GM19043 (cell line): ENCODE results near the gene MPND.

Source experiments
- ATAC-seq: cut with Tn5 transposase; IDR thresholded peaks from one replicate; pipeline ENCODE4 v1.9.1; 2021; ENCODE audit warnings: low read depth; ENCODE audit not compliant: unreplicated experiment

MPND gene, protein sequence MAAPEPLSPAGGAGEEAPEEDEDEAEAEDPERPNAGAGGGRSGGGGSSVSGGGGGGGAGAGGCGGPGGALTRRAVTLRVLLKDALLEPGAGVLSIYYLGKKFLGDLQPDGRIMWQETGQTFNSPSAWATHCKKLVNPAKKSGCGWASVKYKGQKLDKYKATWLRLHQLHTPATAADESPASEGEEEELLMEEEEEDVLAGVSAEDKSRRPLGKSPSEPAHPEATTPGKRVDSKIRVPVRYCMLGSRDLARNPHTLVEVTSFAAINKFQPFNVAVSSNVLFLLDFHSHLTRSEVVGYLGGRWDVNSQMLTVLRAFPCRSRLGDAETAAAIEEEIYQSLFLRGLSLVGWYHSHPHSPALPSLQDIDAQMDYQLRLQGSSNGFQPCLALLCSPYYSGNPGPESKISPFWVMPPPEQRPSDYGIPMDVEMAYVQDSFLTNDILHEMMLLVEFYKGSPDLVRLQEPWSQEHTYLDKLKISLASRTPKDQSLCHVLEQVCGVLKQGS

DNA sequence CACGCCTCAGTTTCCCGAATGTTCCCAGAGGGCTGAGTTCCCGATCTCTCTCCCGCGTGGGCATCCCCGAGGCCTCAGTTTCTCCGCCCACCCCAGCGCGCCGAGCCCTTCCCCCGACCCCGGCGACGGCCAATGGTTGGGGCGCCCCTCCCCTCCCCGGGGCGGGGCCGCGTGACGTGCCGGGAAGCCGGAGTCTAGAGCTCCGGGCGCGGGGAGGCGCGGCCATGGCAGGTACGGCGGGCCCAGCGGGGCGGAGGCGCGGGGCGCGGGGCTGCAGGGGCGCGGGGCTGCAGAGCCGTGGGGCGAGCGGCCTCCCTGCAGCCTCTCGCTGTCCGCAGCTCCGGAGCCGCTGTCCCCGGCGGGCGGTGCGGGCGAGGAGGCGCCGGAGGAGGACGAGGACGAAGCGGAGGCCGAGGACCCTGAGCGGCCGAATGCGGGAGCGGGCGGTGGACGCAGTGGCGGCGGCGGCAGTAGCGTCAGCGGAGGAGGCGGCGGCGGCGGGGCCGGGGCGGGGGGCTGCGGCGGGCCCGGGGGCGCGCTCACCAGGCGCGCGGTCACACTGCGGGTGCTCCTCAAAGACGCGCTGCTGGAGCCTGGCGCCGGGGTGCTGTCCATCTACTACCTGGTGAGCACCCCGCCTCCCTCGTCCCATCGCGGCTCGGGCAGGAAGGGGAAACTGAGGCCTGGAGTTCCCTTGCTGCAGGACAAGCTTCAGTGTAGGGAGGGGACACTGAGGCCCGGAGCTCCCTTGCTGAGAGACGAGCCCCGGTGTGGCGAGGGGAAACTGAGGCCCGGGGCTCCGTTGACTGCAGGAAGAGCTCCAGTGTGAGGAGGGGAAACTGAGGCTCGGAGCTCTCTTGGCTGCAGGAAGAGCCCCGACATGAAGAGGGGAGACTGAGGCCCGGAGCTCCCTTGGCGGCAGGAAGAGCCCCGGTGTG lies at the start of gene MPND:
Gene MPND, plus strand, starts transcription at position 193 of the 938 bp plus-strand sequence. Its CDS starts 32 bp downstream, at position 225.
- peak; percentile 49 for ATAC-seq

DNA sequence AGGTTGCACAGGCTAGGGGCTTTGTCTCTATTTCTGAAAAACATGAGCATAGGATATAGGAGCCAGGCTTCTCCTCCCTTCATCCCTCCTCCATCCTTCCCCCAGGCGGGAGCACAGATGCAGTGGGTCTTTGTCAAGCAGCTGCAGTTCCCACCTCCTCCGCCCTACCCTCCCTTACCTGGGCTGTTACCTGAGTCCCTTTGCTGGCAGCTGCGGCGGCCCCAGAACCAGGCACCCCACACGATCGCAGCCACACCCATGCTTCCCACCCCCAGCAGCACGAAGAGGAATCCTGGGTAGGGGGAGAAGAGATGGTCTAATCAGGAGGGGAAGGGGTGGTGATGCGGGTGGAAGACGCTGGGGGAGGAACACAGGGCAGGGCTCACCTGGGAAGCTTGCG lies 49.0 kb upstream of the MPND start:
- ATAC-seq = no peak

DNA sequence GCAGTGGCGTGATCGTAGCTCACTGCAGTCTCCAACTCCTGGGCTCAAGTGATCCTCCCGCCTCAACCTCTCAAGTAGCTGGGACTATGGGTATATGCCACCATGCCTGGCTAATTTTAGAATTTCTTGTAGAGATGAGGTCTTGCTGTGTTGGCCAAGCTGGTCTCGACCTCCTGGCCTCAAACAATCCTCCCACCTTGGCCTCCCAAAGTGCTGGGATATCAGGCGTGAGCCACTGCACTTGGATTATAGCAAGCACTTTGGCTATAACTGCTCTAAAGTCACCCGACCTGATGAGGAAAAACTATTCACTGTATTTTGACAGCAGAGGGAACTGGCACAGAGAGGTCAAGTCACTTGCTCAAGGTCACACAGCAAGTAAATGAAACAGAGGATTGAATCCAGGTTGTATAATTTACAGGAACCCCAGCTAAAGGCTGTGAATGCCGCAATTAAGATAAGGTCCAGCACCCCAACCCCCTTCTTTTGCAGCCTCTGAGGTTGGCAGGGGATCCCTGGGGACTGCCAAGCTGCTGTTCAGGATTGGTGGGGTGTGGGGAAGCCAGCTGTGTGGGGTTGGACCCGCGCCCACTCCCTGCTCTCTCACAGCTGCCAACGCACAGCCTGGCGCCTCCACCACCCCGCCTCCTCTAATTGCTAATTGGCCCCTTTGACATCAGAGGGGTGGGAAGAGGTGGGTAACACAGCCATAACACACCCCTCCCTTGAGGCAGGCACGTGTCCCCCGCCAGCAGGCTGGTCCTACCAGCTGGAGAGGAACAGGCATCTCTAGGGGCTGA lies 47.2 kb upstream of the MPND start:
- no peak for ATAC-seq

GRCh38 chr19:4297901-4298809 lies 45.2 kb upstream of the MPND start:
- no peak for ATAC-seq

GRCh38 chr19:4298810-4299550 lies 44.4 kb upstream of the MPND start:
- ATAC-seq = no peak

GRCh38 chr19:4300589-4300988 lies 42.8 kb upstream of the MPND start:
- ATAC-seq = no peak

GRCh38 chr19:4301590-4302242 lies 41.6 kb upstream of the MPND start:
- ATAC-seq = no peak

GRCh38 chr19:4302243-4302640 lies 41.1 kb upstream of the MPND start, which contains the start of gene TMIGD2:
Gene TMIGD2 (minus strand): TSS chr19:4302389. CDS start chr19:4302385, 4 bp downstream.
- no peak for ATAC-seq

DNA sequence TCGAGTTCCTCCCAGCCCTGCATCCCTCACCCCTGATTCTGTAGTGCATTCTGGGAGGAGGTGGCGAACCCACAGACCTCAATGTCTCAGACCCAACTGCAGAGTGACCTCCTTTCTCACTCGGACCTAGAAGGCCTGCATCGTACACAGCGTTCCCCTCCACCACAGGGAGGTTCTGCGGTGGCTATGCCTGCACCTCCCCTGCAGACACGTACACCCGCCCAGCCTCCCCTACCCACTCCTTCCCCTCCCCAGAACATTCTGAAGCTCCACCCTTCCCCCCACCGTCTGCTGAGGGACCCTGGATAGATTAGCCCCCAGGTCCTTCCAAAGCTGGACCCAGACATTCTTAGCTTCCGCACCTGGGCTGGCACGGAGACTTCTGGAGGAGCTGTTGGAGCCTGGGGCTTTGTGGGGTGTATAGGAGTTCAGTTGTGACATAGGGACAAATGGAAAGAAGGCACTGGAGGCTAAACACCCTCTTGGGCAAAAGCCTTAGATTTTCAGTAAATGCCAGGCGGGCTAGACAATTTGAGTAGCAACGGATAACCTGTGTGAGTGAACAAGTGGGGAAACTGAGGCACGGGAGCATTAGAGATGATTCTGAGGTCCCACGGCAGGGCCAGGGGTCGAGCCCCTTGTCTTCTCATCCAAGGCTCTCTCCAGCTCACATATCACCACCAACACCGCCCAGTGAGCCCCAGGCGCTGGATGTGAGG lies 39.4 kb upstream of the MPND start:
- no peak for ATAC-seq

DNA sequence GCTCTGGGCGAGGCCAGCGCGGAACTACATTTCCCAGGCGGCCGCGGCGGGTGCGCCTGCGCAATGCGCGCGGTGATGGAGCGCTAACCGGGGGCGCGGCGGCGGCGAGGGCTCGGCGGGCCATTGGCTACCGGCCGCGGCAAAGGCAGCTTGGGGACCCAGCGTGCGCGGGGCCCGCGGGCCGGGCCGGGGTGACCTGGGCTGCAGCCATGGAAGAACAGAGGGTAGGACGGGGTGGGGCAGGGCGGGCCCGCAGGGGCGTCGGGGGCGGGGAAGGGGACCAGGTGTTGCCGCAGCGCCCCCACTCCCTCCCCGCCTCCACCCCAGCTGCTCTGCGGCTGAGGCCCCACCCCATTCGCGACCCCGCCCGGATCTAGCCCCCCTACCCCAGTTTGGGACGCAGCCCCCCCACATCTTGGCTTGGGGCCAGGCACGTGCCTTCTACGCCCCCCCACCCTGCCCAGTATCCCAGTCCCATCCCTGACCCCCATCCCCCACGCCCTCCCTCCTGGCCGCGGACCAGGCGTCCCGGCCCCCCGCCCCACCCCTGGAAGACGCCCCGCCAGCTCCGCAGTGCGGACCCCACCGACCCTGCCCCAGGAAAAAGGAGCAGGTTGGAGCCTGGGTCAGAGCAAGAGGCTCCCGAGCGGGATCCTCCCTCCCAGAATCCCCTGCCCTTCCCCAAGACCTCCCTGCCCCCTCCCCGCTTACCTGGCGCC lies 38.7 kb upstream of the MPND start, which contains the start of gene FSD1:
Gene FSD1, plus strand, starts transcription at position 61 of the 719 bp plus-strand sequence. Its CDS starts 149 bp downstream, at position 210.
- ATAC-seq = no peak

GRCh38 chr19:4305257-4305612 lies 38.1 kb upstream of the MPND start:
- no peak for ATAC-seq

DNA sequence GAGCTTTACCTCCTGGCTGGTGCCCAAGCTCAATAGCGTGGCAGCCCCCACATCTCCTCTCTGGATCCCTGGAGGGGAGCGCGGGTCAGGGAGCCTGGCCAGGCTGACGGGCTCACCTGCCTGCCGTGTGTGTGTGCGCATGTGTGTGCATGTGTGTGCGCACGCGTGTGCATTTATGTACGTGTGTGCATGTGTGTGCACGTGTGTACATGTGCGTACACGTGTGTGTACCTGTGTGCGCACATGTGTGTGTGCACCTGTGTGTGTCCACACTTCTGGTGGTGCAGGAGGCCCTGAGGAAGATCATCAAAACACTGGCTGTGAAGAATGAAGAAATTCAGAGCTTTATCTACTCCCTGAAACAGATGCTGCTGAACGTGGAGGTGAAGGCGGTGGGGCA lies 37.7 kb upstream of the MPND start:
- ATAC-seq = no peak

GRCh38 chr19:4310247-4311121 lies 32.9 kb upstream of the MPND start:
- ATAC-seq = no peak

- ATAC-seq = no peak
Measured at GRCh38 chr19:4313847-4314490, 29.4 kb upstream of the MPND start.

GRCh38 chr19:4316956-4317355 lies 26.4 kb upstream of the MPND start:
- no peak for ATAC-seq
